DMS114 treated with DMSO at 0.1 percent for 48 hours (cell line): ENCODE data around the gene RAD51B.

Source experiments
- DNase-seq: peaks from one replicate; lab custom pipeline; 2025; ENCODE audit not compliant: unreplicated experiment; lab: John Stamatoyannopoulos, UW

The RAD51B gene

GRCh38 chr14:68141281-68142088 is 321.9 kb downstream of the RAD51B start:
- no peak for DNase-seq

DNA sequence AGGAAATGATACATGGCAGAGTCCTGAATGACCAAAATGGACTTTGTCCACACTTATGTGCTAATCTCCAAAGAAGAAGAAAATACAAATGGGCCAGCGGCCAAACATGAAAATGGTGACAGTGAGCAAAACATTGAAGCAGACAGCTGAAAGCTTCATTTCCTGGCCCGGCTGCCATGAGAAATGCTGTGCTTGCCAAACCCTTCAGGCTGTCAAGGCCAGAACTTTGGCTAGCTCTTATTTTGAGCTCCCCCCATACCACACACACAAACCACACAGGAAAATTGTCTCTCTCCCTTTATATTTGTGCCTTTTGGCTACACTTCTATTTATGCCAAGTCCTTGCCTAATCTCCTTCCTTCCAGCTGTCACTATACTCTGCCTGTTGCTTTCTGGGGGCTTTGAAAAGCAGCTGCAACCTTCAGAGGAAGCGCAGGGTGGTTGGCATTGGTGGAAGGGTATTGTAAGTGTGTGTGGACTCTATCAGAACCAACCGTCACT is 323.8 kb downstream of the RAD51B start:
- no peak for DNase-seq

DNA sequence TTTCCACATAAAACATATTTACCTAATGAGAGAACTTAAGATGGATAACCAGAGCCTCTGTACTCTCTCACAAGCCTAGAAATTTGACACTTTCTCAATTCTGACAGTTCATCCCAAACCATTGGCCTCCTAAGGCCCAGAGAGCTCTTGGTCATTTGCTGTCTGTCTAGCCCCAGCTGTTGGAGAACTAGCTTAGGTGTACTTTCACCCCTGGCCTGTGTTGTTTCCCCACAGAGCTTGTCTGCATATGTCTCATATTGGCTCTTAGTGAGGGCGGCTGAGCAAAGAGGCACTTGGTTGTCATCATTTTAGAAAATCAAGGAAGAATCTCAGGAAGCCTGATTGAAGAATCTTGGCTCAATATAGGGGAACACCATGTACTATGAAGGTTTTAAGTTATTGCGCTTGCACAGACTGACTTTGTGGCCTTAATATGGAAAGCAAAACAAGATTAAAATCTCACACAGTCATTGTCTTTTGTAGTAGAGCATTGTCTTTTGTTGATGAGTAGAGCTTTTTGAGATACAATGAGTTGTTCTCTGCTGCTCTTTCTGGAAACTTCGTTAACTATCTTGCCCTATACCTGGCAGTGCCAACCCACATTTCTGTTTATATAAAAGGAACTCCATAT is 324.6 kb downstream of the RAD51B start:
- no peak for DNase-seq

DNA sequence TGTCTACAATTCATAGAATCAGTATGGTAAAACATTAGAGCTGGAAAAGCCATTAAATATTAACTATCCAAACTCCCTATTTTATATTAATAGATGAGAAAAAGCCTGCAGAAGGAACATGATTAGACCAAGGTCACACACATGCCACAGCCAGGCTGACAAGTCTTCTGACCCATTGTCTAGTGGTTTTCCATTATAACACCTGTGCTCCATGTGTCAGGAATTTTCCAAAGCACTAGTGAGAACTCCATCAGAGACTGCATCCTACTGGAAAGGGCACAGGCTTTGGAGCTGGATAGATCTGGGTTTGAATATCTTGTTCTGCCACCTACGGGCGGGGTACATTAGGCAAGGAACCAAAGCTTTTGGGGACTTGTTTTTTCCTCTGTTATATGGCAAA is 325.5 kb downstream of the RAD51B start:
- DNase-seq, result no peak

DNA sequence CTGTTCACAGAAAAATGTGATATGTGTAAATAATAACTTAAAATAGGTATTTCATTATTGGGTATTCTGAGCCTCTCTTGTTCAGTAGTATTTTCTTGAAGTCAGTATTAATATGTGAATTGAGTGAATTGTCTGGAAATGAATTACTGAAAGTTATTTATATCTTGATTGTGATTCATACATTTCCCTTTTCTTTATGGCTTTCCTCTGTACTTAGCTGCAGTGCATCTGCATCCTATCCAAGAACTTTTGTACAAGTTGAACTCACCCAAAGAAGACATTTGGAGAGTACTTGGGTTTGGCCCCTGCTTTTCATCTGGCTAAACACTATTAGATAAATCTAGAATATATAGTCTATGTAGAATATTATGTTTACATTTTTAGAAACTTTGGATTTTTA is 326.0 kb downstream of the RAD51B start:
- no peak for DNase-seq

- DNase-seq, result no peak
Observed at GRCh38 chr14:68146818-68147217, 327.2 kb downstream of the RAD51B start.

GRCh38 chr14:68147303-68147702 is 327.7 kb downstream of the RAD51B start:
- DNase-seq, result no peak

- DNase-seq, result no peak
Observed at GRCh38 chr14:68148276-68148675, 328.7 kb downstream of the RAD51B start.

- no peak for DNase-seq
Observed at GRCh38 chr14:68148763-68149162, 329.2 kb downstream of the RAD51B start.

DNA sequence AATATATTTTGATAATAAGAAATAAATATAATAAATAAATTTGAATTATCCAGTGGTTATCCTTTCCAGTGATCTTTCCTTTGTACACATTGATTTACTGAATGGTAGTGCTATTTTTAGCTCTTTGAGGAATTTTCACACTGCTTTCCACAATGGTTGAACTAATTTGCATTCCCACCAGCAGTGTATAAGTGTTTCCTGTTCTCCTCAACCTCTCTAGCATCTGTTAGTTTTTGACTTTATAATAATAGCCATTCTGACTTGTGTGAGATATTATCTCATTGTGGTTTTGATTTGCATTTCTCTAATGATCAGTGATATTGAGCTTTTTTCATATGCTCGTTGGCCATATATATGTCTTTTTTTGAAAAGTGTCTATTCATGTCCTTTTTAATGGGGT is 333.7 kb downstream of the RAD51B start:
- DNase-seq, result no peak

- no peak for DNase-seq
Observed at GRCh38 chr14:68154275-68154674, 334.7 kb downstream of the RAD51B start.

DNA sequence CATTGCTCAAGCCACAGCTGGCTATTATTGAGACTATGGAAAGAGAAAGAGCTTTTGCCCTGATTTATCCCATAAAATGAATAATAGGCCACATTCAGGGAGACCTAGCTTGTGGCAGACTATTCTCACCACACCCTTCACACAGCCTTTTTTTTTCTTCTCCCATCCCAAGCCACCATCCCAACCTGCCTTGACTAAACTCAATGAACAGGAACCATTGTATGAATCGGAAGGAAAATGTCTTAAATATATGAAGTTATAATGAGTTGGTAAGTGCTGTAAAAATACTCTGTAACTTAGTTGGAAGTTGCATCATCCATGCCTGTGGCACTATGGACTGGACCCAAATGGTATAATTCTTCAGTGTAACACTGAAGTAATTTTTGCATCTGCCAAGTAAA is 338.4 kb downstream of the RAD51B start:
- DNase-seq, result no peak

- DNase-seq, result no peak
Observed at GRCh38 chr14:68158640-68159039, 339.1 kb downstream of the RAD51B start.

DNA sequence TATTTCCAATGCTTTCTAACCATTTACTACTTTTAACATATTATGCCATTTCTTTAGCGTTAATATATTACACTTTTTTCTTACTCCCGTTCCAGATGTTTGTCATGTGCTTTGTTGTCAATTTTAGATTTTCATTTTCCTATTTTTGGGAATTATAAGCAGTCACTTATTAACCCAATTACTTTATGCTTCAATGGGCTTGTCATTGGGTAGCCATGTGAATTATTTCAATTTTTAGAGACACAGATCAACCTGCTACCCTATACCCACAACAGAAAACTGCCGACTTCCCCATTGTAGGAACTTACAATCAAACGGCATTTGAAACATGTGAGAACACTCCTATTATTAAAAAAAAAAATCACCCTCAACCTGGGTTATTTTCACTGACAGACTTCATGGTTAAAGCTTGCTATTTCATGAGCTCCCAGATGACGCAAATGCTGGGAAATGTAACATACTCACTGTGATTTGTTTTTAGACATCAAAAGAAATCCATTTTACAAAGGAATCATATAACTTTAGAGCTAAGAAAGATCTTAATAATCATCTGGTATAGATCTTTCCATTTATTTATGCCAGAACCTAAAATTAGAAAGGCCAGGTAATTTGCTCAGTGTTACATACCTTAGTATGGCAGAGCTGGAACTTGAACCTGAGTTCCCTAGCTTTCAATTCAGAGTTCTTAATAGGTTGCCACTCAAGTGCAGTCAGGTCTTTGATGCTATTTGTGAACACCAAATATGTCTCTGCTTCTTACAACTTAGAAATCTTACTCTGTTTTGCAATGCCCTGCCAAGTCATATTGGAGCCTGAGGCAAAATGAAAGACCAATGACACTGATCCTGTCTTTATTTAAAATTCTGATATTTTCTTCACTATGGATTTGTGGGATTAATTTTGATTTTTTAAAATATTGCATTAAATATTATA is 340.4 kb downstream of the RAD51B start:
- no peak for DNase-seq

GRCh38 chr14:68160779-68161546 is 341.4 kb downstream of the RAD51B start:
- DNase-seq, result no peak

DNA sequence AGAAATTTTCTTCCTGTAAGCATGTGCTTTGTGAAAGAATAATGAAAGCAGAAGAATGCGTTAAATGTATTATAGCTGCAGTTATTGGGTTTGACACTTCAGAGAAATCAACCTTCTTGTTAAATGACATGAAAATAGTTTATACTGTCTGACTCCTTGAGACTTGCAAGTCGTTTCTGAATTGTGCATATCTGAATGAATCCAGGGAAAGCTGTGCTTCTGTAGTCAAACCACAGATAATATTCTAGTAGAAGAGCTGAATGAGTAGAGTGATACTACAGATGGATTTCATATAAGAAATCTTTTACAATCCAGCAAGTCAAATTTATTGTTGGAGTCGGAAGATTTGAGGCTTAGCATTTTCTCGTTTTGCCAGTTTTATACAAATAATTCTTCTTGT is 343.3 kb downstream of the RAD51B start:
- DNase-seq, result no peak

- DNase-seq, result no peak
Observed at GRCh38 chr14:68164711-68165113, 345.1 kb downstream of the RAD51B start.

DNA sequence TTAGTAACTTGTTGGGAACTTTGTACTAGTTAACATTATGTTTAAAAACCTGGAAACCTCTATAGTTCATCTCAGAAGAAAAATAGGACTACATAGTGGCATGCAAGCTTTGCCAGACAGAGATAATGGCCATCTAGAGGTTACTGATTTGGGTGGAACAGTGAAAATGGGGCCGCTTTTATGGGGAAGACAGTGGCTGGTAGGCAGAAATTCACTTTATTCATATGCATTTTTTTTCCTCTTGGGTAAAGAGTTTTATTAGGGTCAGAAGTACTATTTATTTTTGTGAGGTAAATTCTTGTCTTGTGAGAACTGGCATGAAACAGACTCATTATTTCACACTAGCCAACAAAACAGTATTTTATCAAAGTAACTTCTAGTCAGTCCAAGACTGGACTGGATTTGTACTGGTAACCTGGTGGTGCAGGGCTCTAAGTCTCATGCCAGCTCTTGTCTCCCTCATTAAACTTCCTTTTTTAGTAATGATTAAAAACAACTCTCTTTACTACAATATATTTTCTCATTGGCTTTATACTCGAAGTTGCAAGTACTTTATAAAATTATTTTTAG is 345.8 kb downstream of the RAD51B start:
- no peak for DNase-seq

DNA sequence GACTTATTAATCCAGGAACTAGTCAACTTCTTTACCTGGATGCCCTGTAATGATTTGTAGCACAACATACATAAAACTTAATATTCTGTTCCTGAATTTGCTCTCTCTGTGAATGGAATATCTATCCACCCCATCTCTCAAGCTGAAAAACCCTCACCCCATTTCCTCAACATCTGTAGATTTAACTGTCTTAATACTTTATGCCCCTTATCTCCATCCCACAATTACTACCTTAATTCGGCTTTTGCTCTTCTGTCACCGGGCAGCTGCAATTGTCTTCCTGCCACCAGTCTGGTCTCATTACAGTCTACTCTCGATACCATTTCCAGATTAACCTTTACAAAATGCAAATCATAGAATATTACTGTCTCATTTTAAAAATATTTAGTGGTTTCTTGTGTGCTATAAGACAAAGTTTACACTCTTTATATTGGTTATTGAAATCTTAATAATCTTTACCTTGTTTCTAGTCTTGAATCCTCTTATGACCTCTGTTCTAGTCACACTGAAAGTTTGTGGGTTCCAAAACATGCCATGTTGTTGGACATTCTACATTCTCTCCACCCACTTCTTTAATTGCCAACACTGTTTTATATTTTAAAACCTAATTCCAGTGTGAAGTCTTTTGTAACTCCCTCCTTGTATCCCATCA is 347.3 kb downstream of the RAD51B start:
- no peak for DNase-seq
